Transverse colon (tissue), 4 donors: ENCODE data around the gene TYW1B.
"Not testable (repeated sequence)": the region's sequence is repeated elsewhere in the genome, so short reads cannot be mapped to it uniquely, and the experiment has no call there.

Source experiments
- CTCF ChIP-seq, 5 experiments: fragments of 200-600 bp in 3 of 5; fragments of 450-650 bp in 2 of 5; sonication (generic) in 3 of 5; IDR thresholded peaks; 1 replicate in 2 of 5; 2 replicates in 3 of 5; pipeline ENCODE4 v1.5.1; 2016 to 2017; ENCODE audit warnings: antibody characterized with exemption in 5 of 5, inconsistent platforms in 3 of 5, mild to moderate bottlenecking in 2 of 5, moderate library complexity in 1 of 5
- EP300 ChIP-seq: sonication (generic); formaldehyde crosslinking; IDR thresholded peaks from one replicate; pipeline ENCODE4 v1.6.1; 2017; ENCODE audit warnings: antibody characterized with exemption, low read depth
- POLR2A ChIP-seq: fragments of 450-650 bp; IDR thresholded peaks from one replicate; pipeline ENCODE4 v1.6.1; 2016; ENCODE audit warnings: antibody characterized with exemption, mild to moderate bottlenecking, moderate library complexity
- POLR2AphosphoS5 ChIP-seq, 3 donors: sonication (generic); formaldehyde crosslinking; IDR thresholded peaks; one replicate each; pipeline ENCODE4 v1.6.1; 2016; ENCODE audit warnings: antibody characterized with exemption in 3 of 3

- TF ChIP-seq CTCF (IDR thresholded peaks at IDR 0.05); EP300; POLR2AphosphoS5 (IDR thresholded peaks at IDR 0.05); POLR2A: not testable (repeated sequence)
Measured at GRCh38 chr7:72780289-72780894, 47.6 kb downstream of the TYW1B start.
